ENCODE measurements around the gene SKOR1.

GRCh38 chr15:67843571-67844387 is 18.5 kb downstream of the SKOR1 start:
- peak; percentile 71; the same call in 1 of the 2 replicates for TF ChIP-seq ZNF292 (CRISPR knock-in tag; IDR thresholded peaks at IDR 0.05; ENCODE audit: borderline replicate concordance, low read depth)
- TF ChIP-seq RAD51 (IDR thresholded peaks at IDR 0.05; ENCODE audit: borderline replicate concordance) = no peak
- TF ChIP-seq SIN3B (IDR thresholded peaks at IDR 0.05; ENCODE audit: low read length) = no peak
- TF ChIP-seq FOSL1 (CRISPR knock-in tag; IDR thresholded peaks at IDR 0.05; ENCODE audit: borderline replicate concordance) = no peak
- no peak for TF ChIP-seq RELA (CRISPR knock-in tag; IDR thresholded peaks at IDR 0.05)
- no peak for TF ChIP-seq NFYB (CRISPR knock-in tag; IDR thresholded peaks at IDR 0.05)
- TF ChIP-seq FOXK1 (CRISPR knock-in tag; IDR thresholded peaks at IDR 0.05; ENCODE audit: borderline replicate concordance, low read depth) = peak; percentile 74; the same call in 1 of the 2 replicates
- TF ChIP-seq CTCF (CRISPR knock-in tag; IDR thresholded peaks at IDR 0.05) = peak; percentile 6; the same call in 1 of the 2 replicates
- TF ChIP-seq RFXAP (CRISPR knock-in tag; IDR thresholded peaks at IDR 0.05; ENCODE audit: borderline replicate concordance) = no peak
- TF ChIP-seq KDM6A (CRISPR knock-in tag; IDR thresholded peaks at IDR 0.05; ENCODE audit: low read depth) = peak; percentile 61
- no peak for TF ChIP-seq ZNF512 (CRISPR knock-in tag; IDR thresholded peaks at IDR 0.05)
- TF ChIP-seq EZH2 (conservative IDR thresholded peaks at IDR 0.05; ENCODE audit: low read depth, low read length) = no peak

Data from HepG2 (cell line).